GM21737 (cell line): ENCODE measurements around the gene PAMR1.

Experiments used
- ATAC-seq: cut with Tn5 transposase; IDR thresholded peaks from one replicate; pipeline ENCODE4 v1.9.1; 2021; ENCODE audit warnings: mild to moderate bottlenecking, moderate library complexity; ENCODE audit not compliant: unreplicated experiment

PAMR1 gene

GRCh38 chr11:35501776-35502175 lies 23.6 kb downstream of the PAMR1 start:
- no peak for ATAC-seq

- no peak for ATAC-seq
Measured at GRCh38 chr11:35500744-35501143, 24.7 kb downstream of the PAMR1 start.

- ATAC-seq, result no peak
Measured at GRCh38 chr11:35496416-35496815, 29.0 kb downstream of the PAMR1 start.

DNA sequence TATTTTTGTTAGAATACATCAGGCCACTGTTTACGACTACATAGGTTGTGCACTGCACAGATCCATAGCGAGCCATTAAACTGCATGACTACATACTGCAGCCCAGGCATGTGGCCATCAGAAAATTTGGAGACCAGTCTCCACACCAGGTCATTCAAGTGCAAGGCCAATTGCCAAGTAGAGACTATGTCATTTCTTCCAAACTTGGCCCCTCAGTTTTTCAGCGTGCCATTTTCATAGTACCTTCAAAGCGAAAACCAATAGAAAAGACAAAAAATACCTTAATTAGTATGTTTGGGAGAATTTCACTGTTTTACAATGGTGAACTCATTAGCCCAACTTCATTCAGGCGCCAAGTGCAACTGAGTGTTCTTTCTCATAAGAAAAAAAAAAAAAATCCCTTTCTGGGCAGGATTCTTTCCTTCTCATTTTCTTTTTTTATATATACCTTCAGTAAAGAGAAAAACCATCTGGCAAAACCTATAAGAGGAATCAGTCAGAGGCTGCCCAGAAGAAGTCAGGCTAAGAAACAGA lies 30.4 kb downstream of the PAMR1 start:
- no peak for ATAC-seq

DNA sequence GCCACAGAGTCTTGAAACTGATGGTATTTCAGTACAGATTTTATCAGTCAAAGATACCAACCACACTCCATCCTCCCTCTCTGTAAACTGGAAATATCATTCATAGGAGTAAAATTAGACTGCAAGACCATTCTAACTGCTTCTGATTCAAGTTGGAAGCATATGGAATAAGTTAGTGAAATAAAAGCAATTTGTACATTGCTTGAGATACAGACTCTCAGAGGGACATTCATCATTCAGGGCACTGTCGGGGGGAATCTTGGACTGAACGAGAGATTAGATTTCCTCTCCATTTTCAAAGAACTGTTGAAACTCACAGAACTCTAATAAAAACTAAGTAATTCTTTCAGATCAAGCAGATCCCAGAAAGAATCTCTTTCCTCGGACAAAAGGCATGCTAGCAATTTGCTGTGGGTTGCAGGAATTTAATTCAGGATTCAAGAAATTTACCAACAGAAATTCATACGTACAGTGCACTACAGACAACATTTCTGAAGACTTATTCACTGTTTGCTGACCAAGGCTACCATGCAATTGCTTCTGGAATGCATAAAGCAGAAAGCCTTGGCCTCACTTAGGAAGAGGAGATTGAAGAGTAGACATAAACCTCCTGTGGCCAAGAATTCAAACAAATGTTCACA lies 34.1 kb downstream of the PAMR1 start:
- no peak for ATAC-seq

DNA sequence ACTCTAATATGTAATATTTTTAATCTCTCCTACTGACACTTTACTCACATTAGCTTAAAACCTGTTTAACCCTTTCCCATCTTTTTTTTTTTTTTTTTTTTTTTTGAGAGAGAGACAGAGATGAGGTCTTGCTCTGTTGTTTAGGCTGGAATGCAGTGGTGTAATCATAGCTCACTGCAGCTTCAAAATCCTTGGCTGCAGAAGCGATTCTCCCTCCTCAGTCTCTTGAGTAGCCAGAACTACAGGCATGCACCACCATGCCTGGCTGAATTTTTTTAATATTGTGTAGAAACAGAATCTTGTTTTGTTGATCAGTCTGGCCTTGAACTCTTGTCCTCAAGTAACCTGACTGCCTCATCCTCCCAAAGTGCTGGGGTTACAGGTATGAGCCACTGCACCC lies 37.3 kb downstream of the PAMR1 start:
- ATAC-seq, result no peak

DNA sequence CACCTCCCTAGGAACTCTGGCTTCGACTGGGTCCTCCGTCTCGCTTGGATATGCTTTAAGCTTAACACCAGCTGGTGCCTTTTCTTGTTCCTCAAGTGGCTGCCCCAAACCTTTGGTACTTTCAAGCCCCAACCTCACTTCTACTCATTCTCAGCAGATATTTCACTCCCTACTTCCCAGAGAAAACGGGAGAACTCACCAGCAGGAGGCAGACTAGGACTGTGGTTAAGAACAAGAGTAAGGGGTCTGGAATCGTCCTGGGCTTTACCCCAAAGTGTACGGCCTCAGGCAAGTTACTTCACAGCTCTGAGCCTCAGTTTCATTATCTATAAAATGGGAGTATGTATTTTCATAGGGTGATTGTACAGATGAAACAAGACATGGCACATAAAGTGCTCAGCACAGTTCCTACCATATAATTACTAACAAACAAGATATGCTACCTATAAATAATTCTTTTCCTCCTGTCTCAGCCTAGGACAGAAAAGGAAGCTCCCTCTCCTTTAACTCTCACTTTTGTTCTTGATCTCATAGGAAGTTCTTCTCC lies 37.8 kb downstream of the PAMR1 start:
- ATAC-seq, result no peak

GRCh38 chr11:35486934-35487333 lies 38.5 kb downstream of the PAMR1 start:
- no peak for ATAC-seq

GRCh38 chr11:35486446-35486845 lies 39.0 kb downstream of the PAMR1 start:
- no peak for ATAC-seq

DNA sequence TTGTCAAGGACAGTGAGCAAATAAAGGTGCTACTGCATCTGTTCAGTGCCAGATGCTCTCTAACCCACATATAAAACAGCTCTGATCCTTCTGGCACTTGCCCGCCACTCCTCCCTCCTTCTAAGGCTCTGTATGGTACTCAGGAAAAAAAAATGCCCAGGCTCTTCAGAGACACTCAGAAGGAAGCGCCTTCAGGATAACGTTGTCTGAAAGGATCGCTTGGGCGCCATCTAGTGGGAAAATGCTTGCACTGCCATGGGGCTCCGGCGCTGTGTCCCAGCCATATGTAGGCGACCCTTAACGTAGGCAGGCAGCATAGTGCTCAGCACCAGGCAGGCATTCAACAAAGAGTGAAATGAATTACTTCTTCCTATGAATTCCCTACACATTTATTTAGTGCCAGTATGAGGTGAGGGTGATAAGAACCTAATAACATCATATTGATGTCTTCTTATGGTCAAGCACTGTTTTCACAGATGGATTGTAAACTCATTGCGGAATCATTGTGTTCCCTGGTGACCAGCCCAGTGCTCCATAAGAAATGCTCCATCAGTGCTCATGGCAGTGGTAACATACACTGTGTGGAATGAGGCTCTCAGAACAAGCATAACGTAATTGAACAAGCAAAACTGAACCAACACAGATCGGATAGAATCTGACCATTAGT lies 39.6 kb downstream of the PAMR1 start:
- ATAC-seq, result peak; percentile 78

DNA sequence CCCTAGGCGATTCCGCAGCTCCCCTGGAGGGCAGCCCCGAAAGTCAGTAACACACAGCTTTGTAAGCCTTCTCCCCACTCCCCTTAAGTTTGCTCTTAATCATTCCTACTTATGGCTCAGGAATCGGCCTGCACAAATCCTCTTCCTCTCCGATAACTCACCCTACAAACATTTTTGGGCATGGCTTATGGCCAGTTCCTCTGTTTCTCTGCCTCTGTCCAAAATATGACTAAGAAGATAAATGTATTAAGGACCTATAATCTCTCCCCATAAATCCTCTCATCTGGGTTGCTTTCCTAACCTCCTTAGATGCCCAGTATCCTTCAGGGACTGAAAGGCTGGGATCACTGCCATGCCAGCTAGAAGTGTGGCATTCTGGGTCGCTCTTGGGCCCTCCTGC lies 41.0 kb downstream of the PAMR1 start:
- no peak for ATAC-seq

DNA sequence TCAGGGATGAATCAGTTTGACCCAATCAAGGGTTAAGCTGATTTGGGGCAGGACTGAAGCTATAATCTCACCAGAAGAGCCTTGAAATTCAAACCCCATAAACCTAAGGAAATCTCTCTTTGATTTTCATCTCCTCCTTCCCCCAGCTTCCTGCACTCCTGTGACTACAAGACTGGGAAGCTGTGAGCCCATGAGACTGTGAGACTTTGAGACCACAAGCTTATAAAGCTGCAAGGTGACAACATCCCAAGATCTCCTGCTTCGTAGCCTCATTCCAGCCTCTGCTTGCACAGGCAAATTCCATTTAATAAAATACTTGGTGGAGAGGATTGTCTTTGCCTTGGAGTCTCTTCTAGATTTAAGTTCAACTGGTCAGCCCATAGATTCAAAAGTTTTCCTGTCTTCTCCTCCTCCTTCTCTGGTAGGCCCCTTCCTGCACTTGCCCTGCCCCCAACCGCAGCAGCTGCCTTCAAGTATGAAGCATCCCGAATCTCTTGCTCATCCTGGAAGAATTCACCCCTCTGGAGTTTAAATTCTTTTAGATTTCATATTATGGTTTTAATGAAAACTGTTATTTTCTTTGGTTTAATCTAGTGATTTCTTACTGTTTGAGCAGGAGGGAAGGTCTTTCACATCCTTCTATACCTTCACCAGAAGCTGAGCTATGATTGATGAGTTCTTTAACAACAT lies 42.1 kb downstream of the PAMR1 start:
- ATAC-seq, result no peak

DNA sequence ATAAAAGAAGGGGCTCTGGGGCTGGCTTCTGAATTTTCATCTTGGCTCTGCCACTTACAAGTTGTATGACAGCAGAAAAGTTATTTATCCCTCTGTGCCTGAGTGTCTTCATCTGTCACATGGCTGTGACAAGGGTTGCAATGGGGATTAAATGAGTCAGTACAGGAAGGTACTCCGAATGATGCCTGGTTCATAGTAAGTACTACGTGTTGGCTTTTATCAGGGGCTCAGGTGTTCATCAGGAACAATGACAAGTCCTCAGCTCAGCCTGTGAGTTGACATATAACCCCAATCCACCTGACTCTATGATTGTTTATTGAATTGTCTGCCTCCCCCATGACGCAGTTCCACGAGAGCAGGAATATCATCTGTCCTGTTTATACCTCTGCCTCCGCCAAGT lies 45.7 kb downstream of the PAMR1 start:
- no peak for ATAC-seq

DNA sequence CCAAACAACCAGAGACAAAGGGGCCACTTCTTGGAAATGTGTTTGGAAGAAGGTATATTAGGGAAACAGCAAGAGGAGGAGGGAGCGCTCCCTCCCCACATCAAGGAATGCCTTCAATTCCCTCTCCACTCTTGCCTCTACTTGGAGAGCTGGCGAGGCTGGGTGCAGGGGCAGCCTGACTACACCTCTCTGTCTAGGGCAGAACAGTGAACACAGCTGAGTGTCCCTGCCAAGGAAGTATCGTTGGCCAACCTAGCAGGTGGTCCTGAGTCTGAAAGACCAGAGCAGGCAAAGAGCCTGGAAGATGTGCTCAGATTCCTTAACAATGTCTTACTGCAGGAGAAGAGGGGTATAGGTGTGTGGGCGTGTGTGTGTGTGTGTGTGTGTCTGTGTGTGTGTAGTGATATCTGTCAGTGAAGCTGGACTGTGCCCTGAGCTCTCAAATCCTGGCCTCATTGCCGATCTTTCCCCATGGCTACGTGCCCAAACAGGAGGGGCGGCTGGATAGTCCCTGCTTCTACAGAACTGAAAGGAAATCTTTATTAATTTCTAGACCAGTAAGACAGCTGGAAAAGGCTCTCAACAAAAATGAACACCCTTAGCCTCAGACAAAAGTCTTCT lies 46.8 kb downstream of the PAMR1 start:
- ATAC-seq, result no peak

DNA sequence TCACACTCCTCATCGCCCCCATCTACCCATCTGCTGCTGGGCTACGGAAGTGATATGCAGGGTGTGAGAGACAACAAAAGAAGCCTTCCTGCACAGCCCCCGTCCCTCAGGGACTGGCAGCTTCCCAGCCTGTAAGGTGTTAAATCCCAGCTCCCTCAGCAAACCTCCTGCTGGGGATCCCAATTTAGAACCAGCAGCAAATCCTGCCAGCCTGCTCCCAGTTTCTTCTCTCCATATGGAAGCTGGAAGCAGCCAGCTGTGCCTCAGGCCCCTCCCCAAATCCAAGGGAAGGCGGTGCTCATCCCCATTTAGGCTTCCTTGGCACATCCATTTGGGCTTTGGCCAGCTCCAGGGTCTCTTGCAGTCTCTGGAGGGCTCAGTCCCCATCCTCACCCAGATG lies 47.5 kb downstream of the PAMR1 start:
- ATAC-seq, result no peak

DNA sequence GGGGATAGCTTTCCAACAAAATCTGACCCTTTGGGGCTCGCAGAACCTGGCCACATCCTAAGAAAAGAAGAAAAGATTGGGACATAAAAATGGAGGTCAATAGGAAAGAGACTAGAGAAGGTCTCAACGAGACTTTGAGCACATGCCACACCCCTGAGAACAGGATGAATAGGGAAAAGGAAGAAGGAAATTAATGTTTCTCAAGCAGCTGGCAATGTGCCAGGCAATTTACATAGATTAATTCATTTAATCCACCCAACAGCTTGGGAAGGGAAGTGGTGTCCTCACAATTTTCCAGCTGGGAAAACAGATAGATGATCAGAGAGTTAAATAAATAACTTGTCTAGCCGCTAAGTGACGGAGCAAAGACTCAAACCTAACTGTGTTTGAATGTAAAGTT lies 50.7 kb downstream of the PAMR1 start:
- ATAC-seq, result no peak

GRCh38 chr11:35473795-35474374 lies 51.5 kb downstream of the PAMR1 start:
- ATAC-seq, result no peak

DNA sequence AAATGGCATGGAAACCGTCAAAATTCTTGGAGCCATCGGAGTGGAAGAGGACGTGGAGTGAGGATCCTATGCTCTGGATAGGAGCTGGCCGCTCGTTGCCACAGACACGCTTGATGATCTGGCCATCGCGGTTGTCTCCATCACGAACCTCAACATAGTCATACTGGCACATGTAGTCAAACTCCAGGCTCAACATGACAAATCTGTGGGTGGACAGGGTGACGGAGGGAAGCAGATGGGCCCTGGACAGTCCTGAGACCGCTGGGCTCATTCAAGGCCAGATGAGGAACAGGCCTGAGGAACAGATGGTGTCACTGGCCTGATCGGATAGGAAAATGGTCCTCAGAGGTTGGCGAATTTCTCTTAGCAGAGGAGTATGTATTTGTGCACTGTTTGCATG lies 54.8 kb downstream of the PAMR1 start:
- ATAC-seq, result no peak

GRCh38 chr11:35466058-35466457 lies 59.4 kb downstream of the PAMR1 start:
- no peak for ATAC-seq

GRCh38 chr11:35464308-35464707 lies 61.1 kb downstream of the PAMR1 start:
- no peak for ATAC-seq

GRCh38 chr11:35463331-35463751 lies 62.1 kb downstream of the PAMR1 start:
- no peak for ATAC-seq
